GM19239 (cell line): ENCODE results near the gene LYPD8.
"Not testable (repeated sequence)": the region's sequence is repeated elsewhere in the genome, so short reads cannot be mapped to it uniquely, and the experiment has no call there.

Experiments
- DNase-seq: peaks from one replicate; pipeline ENCODE4 v3.0.0; 2011; ENCODE audit warnings: low spot score; ENCODE audit not compliant: insufficient read length
- FAIRE-seq: peaks from 2 replicates; lab custom pipeline; 2011; peaks lifted over from hg19 to GRCh38; lab: Jason Lieb, UNC

The LYPD8 gene, protein sequence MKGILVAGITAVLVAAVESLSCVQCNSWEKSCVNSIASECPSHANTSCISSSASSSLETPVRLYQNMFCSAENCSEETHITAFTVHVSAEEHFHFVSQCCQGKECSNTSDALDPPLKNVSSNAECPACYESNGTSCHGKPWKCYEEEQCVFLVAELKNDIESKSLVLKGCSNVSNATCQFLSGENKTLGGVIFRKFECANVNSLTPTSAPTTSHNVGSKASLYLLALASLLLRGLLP

DNA sequence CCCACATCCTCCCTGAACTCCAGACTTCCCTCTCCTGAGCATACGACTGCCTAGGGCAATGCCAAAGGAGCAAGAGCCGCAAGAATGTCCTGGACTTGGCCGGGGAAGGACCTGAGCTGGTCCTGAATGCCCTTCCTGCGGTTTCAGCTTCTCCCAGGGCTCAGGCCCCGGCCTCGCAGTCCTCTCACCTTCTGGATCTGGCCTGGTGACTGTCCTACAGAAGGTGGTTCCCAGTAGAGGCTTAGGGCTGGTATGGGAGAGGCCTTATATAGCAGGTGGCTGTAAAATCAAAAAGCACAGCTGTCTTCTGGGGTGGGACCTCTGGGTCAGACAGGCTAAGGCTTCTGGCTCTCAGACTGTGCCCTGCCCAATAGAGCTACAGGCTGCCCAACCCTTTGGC lies at the start of gene LYPD8:
TSS of gene LYPD8 (minus strand) at position 243 of the 400 bp plus-strand sequence. CDS start 4,678 bp downstream, outside the sequence.
- DNase-seq = no peak
- no peak for FAIRE-seq

DNA sequence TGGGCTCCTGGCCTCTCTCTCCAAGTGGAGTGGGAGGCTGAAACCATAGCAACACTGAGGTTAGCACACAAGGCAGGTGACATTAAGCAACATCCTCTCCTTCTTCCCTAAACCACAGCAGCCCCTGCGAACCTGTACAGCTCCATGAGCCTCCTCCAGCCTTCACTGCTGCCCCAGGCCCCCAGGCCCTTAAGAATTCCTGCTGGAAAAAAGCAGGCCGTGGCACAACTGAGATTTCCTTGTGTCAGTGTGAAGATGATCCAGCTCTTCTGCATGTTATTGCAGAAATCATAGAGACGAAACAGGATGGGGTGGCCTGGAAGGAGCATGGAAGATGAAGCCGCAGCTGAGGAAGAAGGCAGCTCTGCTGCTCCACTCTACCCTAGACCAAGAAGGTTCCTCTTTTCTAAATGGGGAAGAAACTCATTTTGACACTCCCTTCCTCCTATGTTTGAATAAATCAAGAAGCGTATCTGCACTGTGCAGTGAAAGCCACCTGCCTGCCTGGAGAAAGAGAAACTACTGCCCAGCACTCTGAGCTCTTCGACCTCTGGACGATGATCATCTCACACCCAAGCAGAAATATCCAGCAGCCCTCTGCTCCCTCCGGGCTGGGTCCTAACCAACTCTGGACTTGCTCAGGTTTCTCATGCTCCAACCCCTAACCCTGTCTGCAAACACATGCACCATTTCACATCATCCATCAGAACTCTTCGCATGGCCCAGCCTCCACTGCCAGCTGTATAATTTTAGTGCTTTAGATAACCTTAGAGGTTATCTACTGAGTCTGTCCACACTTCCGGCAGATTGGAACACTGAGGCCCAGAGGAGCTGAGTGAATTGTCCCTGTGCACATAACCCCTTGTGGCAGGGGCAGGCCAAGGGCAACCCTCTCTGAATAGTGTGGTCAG lies 49.5 kb upstream of the LYPD8 start:
- DNase-seq = peak; percentile 54
- FAIRE-seq = peak; percentile 94

DNA sequence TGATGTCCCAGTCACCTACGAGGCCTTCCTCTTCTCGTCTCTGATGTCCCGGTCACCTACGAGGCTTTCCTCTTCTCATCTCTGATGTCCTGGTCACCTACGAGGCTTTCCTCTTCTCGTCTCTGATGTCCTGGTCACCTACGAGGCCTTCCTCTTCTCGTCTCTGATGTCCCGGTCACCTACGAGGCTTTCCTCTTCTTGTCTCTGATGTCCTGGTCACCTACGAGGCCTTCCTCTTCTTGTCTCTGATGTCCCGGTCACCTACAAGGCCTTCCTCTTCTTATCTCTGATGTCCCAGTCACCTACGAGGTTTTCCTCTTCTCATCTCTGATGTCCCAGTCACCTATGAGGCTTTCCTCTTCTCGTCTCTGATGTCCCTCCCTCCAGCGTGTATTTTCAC lies 47.9 kb upstream of the LYPD8 start:
- not testable (repeated sequence) for FAIRE-seq, DNase-seq

DNA sequence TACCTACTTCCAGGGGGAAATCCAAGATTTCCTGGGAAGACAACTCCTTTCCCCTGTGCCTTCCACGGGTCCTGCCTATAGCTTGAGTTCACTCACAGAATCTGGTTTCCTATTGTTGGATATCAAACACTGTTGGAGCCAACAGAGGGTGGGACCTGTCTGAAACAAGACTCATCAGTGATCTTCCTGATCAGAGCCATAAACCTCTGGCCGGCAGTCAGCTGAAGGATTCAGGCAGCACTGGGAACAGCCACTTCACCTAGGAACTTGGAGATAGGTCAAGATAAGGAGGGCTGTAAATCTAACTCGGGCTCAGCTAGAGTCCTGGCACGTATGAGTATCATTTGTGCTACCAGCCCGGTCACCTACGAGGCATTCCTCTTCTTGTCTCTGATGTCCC lies 46.9 kb upstream of the LYPD8 start:
- DNase-seq = no peak
- no peak for FAIRE-seq

DNA sequence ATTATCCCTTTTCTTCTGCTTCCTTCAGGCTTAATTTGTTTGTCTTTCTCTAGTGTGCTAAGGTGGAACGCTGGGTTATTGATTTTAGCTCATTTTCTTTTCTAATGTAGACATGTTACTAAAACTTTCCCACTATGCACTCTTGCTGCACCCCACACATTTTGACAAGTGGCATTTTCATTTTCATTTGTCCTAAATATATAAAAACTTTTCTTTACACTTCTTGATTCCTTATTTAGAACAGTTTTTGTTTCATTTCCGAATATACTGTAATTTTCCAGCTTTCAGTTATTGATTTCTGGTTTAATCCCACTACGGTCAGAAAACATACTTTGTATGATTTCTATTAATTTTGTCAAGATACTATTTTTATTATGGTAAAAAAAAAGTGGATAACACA lies 44.9 kb upstream of the LYPD8 start:
- DNase-seq (no peak), FAIRE-seq (no peak)

DNA sequence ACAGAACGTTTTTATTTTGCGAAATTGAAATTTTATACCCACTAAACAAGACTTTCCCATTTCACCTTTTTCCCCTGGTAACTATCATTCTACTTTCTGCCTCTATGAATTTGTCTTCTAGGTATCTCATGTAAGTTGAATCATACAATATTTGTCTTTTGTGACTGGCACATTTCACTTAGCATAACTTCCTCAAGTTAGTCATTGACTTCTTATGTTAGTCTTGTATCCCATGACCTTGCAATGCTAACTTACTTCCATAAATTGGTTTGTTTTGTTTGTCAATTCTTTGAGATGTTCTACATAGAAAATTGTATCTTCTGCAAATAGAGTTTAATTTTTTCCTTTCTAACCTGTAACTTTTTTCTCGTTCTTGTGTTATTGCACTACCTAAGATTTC lies 43.2 kb upstream of the LYPD8 start:
- FAIRE-seq (peak; percentile 45), DNase-seq (no peak)

DNA sequence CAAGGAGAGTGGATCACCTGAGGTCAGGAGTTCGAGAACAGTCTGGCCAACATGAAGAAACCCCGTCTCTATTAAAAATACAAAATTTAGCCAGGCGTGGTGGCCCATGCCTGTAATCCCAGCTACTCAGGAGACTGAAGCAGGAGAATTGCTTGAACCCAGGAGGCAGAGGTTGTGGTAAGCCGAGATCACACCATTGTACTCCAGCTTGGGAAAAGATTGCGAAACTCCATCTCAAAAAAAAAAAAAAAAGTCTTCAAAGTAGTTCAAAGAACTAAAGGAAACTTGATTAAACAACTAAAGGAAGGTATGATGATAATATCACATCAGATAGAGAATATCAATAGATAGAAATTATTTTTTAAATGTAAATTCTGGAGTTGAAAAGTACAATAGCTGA lies 39.1 kb upstream of the LYPD8 start:
- FAIRE-seq, DNase-seq: not testable (repeated sequence)

DNA sequence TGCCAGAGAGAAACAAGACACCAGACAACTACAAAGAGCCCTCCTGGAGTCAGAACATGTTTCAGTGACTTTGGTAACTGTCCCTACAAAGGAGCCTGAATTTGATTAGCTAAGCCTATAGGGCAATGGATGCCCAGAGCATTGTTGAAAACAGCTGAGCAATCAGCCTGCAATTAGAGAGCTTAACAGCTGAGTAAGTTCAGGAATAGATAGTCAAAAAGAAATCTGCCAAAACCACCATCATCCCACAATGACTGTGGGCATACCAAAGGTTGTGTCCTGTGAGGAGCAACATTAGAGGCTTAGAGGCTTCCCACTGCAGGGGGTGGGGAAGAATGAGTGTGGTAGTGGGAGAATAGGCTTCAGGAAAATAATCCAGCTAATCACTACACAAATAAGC lies 38.0 kb upstream of the LYPD8 start:
- peak; percentile 74 for FAIRE-seq
- DNase-seq = no peak

DNA sequence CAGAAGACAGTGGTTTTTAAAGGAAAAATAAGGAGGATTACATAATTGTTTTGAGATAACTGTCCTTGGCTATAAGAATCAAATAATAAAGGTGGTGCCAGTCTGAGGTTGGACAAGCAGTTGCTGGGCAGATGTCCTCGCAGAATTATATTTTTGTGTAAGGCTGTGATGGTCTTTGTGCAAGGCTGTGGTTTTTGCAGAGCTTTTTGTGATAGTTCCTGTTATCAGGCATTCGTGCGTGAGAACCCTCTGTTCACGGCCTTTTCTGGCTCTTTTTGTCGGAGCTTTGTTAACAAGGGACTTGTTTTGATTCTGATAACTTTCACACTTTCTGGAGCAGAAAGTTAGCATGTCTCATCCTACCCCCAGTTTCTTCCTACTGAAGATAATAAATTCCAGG lies 36.8 kb upstream of the LYPD8 start:
- peak; percentile 68 for FAIRE-seq
- DNase-seq = no peak

DNA sequence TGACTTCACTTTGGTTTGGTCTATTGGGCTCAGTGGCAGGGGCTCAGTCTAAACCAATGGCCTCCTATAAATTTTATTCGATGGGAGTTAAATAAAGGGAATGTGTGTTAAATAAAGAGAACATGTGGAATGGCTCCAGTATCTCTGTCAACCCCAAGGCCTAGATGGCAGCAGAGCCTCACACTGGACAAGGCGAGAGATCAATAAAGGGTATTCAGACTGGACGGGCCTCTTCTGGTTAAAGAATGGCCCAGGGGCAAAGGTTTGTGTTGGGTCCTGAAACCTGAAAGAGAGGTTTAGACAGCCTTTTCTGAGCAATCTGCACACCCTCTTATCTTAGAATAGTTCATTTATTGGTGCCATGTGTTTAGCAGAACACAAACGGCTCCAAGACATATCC lies 35.5 kb upstream of the LYPD8 start:
- DNase-seq (no peak), FAIRE-seq (no peak)

DNA sequence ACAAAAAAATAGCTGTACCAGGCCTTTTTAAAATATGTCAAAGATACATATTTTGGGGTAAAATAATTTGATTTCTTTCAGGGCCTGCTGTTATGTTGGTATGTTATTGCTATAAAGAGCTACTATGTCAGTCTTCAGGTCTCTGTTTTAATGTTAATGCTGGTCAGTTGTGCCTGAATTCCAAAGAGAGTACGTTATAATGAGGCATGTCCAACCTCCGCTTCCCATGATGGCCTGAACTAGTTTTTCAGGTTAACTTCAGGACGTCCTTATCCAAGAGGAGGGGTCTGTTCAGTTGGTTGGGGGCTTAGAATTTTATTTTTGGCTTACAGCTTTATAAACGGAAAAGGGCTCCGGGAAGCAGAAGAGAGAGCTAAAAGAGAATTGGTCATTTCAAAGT lies 34.9 kb upstream of the LYPD8 start:
- no peak for DNase-seq
- no peak for FAIRE-seq

DNA sequence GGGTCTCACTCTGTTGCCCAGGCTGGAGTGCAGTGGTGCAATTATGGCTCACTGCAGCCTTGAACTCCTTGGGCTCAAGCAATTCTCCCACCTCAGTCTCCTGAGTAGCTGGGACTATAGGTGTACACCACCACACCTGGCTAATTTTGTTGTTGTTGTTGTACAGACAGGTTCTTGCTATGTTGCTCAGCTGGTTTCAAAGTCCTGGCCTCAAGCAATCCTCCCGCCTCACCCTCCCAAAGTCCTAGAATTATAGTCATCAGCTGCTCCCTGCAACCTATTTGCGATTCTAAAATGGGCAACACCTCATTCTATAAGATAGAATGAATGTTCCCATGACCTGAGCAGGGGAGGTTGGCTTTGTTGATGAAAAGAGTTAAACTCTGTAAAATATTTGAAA lies 33.8 kb upstream of the LYPD8 start:
- not testable (repeated sequence) for FAIRE-seq, DNase-seq

DNA sequence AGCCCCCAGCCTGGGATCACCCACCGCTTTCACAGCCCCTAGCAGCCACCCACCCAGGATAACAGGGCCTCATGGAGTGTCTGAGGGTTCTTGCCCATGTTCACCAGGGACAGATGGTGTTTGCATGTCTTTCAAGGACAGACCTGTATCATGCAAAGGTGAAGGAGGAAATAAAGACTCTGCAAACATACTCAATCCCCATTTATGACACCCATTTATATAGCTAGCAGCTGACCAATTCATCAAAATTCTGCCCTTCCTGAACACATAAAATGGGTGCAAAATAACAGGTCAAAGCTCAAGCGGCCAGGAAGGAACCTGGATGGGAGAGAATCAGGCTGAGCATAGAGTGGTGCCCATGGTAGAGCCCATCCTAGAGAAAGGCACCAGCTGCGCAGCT lies 32.8 kb upstream of the LYPD8 start:
- FAIRE-seq = no peak
- DNase-seq = no peak

DNA sequence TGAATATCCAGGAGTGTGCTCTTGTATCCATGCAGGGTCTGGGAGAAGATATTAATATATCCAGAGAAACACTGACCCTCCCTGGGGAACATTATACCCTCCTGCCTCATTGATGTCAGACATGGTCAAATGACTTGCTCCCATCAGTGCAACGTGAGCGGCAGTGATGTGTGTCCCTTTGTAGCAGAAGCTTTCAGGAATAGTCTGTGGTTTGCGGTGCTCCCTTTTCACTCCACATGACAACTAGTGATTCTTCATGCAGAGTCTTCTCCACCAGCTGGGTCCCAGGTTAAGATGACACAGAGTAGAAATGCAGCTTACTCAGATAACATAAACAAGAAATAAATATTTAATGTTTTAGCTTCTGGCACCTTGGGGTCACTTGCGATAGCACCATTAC lies 31.9 kb upstream of the LYPD8 start:
- no peak for FAIRE-seq

DNA sequence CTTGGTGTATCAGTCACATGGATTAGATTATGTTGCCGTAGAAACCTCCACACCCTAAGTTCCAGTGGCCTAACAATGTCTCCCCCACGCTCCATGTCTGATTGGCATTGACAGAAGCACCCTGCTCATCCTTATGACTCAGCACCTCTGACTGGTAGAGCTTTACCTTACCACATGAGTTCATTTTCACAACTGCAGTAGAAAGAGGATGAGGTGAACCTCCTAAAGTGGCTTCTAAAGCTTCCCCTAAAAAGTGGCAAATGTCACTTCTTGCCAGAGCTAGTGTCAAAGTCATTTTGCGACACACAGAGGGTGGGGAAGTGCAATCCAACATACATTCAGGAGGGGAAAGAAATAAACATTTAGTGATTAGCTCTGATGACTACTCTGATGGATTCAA lies 30.6 kb upstream of the LYPD8 start:
- DNase-seq (no peak), FAIRE-seq (no peak)

More for the DNA sequence above, 31.9 kb upstream of the LYPD8 start:
- no peak for DNase-seq

DNA sequence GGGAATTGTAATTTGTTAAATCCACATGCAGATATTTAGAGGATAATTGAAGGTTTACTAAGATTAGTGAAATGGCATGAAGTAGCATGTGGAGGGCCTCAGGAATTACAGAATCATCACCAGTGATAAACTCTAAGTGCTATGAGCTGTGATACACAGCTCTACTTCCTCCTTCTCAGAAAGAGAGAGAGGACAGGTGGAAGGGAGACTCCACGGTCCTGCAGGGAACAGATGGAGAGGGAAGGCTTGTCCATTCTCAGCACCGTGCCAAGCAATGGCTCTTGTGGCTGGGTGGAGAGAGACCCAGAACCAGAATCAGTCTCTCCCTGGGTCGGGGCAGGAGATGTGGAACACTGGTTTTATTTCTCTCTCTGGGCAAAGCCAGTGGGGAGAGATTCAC lies 27.8 kb upstream of the LYPD8 start:
- DNase-seq = no peak
- FAIRE-seq = no peak

DNA sequence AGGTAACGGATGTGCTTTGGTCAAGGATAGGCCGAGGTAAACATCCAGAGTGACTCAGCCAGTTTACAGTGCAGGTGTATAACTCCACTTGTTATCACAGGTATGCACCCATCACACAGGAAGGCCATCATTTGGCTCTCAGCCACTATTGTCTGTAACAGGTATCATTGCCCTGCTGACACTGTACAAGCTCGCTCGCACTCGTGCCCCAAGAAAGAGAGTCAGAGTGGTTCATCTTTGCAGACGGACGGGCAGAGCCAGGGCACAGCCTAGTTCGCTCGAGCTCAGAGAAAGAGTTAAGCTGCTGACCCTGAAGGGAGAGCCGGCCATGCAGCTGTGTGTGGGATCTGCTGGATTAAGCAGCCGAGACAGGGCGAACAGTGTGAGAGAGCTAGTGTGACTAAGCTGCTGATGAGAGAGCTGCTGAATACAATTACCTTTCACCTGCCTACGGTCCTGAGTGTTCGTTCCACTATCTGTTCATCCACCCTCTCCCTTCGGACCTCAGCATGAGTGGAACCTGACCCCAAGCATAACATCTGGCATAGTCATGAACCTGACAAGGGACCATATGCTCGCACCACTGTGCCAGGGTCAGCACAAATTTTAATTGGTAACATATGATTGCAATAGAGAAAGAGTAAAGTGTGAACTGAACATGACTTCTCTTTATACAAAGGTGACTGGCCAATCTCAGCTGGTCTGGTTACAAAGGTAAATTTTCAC lies 27.0 kb upstream of the LYPD8 start:
- no peak for DNase-seq
- no peak for FAIRE-seq

DNA sequence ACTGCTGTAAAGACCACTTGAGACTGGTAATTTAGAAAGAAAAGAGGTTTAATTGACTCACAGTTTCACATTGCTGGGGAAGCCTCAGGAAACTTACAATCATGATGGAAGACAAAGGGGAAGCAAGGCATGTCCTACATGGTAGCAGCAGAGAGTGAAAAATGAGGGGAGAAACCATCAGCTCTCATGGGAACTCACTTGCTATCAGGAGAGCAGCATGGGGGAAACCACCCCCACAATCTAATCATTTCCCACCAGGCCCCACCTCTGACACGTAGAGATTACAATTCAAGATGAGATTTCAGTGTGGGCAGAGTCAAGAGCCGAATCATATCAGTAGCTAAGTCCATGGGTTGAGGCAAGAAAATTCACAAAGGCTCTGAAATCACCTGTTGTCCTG lies 23.8 kb upstream of the LYPD8 start:
- FAIRE-seq (no peak), DNase-seq (no peak)

DNA sequence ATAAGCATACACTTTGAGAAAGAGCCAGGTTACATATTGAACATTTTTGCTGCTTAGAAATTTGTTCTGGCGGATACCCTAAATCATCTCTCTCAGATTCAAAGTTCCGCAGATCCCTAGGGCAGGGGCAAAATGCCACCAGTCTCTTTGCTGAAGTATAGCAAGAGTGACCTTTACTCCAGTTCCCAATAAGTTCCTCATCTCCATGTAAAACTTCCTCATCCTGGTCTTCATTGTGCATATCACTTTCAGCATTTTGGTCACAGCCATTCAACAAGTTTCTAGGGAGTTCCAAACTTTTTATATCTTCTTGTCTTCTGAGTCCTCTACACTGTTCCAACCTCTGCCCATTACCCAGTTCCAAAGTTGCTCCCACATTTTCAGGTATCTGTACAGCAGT lies 23.3 kb upstream of the LYPD8 start:
- no peak for DNase-seq
- FAIRE-seq = no peak

DNA sequence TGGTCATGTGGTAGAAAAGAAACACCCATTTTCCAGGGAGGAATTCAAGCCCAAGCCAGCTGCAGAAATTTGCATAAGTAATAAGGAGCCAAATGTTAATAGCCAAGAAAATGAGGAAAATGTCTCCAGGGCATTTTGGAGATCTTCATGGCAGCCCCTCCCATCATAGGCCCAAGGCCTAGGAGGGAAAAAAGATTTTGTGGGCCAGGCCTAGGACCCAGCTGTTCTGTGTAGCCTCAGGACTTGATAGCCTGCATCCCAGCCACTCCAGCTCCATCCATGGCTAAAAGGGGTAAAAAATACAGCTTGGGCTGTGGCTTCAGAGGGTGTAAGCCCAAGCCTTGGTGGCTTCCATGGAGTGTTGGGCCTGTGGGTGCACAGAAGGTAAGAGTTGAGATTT lies 21.4 kb upstream of the LYPD8 start:
- FAIRE-seq (no peak), DNase-seq (no peak)

DNA sequence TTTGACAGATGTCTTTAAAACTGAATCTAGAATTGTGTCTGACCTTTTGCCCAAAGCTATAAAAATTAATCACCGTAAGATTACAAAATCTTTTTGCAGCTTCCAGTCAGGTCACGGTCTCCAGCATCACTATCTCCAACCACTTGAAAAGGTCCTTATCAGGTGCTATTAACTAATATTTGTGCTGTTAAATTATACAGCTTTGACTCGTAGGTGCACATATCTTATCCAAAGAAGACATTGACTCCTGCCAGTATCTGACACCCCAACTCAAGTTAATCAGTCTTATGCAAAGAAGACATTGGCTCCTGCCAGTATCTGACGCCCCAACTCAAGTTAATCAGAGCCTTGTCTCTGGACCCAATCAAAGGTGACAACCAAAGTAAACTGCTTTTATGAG lies 19.9 kb upstream of the LYPD8 start:
- FAIRE-seq (no peak), DNase-seq (no peak)
